NCI-H1436 treated with DMSO at 0.1 percent for 48 hours (cell line): ENCODE measurements around the gene CFB.
"Not testable (repeated sequence)": the region's sequence is repeated elsewhere in the genome, so short reads cannot be mapped to it uniquely, and the experiment has no call there.

Experiments
- DNase-seq: peaks from one replicate; lab custom pipeline; 2025; lab: John Stamatoyannopoulos, UW

Gene CFB

DNA sequence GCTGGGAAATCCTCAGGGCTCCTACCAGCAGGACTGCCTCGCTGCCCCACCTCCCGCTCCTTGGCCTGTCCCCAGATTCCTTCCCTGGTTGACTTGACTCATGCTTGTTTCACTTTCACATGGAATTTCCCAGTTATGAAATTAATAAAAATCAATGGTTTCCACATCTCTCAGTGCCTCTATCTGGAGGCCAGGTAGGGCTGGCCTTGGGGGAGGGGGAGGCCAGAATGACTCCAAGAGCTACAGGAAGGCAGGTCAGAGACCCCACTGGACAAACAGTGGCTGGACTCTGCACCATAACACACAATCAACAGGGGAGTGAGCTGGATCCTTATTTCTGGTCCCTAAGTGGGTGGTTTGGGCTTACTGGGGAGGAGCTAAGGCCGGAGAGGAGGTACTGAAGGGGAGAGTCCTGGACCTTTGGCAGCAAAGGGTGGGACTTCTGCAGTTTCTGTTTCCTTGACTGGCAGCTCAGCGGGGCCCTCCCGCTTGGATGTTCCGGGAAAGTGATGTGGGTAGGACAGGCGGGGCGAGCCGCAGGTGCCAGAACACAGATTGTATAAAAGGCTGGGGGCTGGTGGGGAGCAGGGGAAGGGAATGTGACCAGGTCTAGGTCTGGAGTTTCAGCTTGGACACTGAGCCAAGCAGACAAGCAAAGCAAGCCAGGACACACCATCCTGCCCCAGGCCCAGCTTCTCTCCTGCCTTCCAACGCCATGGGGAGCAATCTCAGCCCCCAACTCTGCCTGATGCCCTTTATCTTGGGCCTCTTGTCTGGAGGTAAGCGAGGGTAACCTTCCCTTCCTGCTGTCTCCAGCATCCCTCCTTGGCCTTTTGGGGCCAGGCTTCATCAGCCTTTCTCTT is at the start of gene CFB:
TSS of gene CFB (plus strand) at position 589 of the 863 bp plus-strand sequence. CDS start at position 716, 127 bp downstream.
- DNase-seq, result no peak

DNA sequence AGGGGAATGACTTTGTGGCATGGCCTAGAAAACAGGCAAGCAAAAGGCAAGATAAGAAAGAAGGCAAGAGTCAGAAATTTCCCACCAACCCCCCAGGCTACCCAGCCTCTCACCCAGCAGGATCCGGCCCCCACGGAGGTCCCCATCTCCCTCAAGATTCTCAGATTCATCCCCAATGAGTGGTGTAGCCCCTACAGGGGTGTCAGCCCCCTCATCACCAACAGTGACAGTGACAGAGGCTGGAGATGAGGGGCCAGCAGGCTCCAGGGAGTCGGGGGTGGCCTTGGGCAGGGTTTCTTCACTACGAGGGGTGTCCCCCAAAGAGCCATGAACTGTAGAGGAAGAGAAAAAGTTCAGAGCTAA is 49.4 kb upstream of the CFB start:
- no peak for DNase-seq

DNA sequence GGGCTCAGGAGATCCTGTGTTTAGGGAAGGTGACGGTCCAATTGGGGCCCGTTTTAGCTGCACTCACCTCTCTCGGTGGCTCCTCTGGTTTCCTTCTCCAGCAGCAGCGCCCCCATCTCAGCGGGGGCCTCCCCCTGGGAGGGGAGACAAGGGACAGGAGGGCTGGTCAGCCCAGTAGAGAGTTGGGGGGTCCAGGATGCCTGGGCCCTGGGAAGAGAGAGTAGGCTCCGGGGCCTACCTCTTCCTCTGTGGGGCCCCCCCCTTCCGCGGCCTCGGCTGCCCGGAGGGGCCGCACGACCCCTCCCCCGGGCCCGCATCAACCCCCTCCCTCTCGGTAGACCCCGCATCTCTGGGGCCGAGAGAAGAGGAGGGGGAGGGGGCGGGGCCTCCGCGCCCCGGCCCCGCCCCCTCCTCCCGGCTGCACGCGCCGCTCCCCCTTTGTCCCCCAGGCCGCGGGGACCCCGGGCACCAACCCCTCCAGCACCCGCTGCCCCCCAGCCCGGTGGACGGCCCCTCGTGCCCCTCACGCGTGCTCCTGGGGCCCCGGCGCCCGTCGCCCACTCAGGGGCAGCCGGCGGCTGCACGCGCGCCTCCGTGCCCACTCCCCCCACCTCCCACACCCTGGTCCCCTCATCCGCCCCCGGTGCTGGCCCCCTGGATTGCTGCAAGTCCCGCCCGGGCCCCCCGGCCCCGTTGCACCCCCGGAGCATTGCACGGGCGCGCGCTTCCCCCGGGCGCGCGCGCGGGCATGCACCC is 48.9 kb upstream of the CFB start:
- no peak for DNase-seq

DNA sequence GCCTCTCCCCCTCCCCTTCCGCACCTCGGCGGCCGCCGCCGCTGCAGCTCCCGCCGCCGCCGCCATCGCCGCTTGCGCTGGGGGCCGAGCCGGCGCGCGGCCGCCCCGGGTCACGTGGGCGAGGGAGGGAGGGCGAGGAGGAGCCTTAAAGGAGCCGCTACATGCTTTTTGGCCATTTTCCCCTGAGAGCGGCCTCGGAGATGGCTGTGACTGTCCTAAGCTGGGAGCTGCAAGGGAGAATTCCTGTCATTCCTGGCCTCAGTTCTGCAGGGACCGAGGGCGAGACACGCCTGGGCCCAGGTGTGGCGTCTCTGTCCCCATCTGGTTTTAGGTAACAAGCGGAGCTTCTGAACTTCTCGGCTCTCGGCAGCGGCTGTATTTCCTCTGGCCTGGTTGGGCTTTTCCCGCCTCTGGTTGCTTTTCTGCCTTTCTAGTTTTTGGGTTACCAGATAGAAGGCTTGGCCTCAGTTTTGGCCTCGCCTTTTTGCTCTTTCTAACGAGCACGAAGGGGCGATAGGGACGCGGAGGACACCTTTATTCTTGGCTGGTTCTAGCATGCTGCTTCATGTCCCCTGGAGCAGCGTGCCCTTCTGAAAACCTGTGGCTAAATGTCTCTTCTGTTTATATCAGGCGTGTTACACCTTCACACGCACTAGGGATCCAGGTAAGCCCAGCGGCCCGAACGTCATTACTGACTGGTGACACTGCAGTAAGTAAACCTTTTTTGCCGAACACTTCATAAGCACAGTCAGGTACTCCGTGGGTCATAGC is 48.1 kb upstream of the CFB start, which contains the start of gene EHMT2:
TSS of gene EHMT2 (minus strand) at position 87 of the 771 bp plus-strand sequence. CDS start at position 66, 21 bp downstream.
- no peak for DNase-seq

DNA sequence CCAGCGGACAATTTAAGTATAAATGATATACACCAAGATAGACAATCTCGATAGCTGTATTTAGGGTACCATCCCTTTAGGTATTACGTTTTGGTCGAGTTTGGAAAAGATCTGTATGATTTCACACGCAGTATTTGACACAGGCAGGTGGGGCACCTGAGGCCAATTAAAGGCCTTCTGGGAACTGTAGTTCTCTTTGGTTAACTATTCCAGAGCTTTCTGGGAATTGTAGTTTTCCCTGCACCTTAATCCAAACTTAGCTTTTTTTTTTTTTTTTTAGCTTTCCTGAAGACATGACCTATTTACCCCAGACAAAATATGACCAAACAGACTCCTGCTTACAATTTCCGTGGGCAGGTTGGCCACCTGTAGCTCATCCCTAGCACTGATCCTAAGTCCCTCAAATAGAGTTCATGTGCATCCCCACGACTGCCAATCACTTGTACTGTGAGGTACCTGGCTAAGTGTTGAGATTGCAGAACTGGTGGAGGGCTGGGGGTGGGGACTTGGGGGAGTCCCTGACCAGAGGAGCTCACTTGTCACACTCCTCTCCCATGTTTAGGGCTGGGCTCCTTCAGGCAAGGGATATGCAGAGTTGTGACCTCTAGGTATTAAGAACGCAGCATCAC is 47.4 kb upstream of the CFB start:
- peak; percentile 22 for DNase-seq

DNA sequence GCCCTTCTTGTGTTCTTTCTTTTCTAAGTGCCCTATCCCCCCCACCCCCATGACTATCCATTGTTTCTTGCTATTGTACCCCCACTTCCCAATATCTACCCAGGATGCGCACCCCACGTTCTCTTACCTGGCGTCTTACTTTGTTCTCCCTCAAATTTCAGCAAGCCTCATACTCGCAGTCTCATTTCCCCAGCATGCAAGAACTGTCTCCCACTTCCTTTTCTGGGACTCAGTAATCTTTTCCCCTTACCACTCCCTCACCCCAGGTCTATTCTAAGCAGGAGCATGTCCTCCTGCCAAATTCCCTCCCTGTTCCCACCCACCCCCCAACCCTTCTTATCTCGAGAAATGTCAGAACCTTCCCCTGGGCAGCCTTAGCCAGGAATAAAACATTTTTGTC is 46.7 kb upstream of the CFB start:
- no peak for DNase-seq

DNA sequence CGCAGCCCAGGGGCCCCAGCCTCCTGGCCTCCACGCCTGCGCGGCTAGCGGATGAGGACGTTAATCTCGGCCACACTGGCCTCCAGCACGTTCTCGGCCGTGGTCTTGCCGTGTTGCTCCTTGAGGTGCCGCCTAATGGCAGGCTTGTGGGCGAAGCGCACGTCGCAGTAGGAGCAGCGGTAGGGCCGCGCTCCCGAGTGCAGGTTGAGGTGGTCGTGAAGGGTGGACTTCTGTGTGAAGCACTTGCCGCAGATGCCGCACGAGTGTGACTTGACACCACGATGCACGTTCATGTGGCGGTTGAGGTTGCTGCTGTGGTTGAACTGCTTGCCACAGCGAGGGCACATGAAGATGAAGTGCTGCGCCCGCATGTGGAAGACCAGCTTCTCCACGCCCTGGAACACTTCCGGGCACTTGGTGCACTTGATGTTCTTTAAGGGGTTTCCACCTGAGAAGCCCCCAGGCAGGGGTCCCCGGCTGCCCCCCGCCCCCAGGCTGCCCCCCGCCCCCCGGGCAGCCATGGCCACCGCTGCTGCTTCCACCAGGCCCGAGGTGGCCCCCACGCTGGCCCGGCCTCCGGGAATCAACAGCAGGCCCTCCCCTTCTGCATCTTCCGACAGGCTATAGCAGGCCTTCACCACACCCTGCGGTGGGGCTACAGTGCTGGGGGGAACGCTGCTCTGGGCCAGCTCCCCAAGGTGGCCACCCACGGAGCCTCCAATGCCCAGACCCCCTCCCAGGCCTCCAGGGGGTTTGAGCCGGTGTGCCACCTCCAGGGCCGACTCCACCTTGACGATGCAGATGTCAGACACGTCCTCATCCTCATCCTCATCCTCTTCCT is 45.8 kb upstream of the CFB start:
- DNase-seq, result no peak

DNA sequence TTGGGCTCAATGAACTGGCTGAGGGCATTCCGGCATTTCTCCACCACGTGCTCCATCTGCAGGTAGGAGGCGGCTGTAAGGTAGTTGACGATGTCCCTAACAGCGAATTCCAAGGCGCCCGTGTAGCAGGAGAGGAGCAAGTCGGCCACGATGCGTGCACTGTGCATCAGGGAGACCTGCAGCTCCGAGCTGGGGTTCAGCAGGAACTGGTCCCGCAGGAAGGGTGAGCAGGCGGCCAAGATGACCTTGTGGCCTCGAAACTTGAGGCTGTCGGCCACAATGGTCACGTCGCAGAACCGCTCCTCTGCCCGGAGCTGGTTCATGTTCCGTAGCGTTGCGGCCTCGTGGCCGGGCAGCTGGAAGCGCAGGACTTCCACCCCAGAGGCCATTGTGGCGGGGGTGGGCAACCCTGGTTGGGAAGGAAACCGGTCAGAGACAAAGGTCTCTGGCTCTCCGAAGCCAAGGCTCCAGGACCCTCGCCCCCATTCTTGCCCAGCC is 44.9 kb upstream of the CFB start:
- no peak for DNase-seq

DNA sequence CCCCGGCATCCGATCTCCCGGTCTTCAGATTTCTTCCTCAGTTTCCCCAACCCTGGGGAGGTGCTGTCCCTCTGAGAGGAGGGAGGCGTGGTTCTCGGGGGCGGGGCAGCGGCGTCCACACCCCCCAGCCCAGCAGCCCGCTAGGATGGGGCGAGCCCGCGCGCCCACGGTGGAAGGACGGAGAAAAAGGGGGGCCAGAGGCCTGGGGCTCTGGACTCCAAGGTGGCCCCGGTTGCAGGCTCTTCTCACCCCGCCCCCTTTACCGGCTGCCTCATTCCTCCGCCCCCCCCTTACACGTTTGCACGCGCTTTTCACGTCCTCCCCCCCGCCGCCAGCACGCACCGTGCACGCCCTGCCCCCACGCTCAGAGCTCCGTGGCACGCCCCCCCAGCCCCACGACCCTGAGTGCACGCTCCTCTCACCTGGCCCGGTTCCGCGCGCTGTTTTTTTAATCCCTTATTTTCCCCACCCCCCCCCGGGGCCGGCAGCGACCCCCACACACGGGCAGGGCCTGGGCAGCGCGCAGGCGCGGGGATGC is 44.4 kb upstream of the CFB start:
- DNase-seq, result no peak

DNA sequence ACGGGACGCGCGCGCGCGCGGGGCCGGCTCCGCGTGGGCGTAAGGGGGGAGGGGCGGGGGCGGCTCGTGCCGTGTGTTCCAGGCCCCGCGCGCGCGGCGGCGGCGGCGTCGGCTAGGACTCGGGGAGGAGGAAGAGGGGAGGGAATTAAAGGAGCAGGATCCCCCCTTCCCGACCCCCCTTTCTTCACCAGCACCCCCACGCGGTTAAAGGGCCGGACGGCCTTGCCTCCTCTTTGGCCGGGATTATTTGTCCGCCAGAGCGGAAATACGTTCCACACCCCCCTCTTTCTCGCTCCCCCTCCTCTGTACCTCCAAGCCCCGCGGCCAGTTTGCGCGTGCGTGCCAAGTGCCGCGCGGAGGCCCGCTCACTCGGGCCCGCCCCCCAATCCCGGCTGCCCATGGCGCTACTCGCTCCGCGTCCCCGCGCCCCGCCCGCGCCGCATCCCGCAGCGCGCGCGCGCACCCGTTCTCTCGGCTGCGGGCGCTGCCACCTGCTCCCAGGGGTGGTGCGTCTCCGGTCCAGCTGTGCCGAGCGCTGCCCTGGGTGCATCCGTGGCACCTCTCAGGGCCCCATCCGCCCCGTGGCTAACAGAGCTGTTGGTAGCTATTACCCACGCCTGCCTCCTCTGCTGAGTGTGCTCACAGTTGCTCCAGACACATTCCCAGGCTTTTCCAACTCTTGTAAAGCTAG is 43.8 kb upstream of the CFB start, which contains the start of gene ZBTB12:
TSS of gene ZBTB12 (minus strand) at position 134 of the 691 bp plus-strand sequence. CDS start 781 bp downstream, outside the sequence.
- DNase-seq, result peak; percentile 67

DNA sequence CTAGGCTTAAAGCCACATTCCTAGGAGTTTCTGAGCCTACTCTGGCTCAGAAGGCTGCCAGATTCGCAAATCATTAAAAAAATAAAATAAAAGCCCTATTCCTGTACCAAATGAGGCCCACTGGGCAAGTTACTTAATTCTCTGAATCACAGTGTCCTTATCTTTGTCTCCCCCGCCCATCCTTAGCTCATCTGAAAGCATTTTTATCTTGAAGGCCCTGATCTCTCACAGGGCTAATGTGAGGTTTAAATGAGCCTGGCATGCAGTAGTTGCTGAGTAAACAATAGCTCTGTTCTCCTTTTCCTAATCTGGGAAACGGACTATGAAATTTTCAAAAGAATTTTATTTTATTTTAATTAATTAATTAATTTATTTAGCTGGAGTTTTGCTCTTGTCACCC is 41.9 kb upstream of the CFB start:
- no peak for DNase-seq

DNA sequence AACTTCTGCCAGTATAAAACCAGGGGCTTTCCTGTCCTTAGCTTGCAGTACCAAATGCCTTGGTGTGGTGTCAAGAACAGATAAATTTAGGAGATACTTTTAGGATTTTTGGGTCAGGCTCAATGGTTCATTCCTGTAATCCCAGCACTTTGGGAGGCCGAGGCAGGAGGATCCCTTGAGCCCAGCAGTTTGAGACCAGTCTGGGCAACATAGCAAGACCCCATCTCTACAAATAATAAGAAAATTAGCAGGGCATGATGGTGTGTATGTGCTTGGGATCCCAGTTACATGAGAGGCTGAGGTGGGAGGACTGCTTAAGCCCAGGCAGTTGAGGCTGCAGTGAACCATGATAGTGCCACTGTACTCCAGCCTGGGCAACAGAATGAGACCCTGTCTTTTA is 40.9 kb upstream of the CFB start:
- DNase-seq, result no peak

DNA sequence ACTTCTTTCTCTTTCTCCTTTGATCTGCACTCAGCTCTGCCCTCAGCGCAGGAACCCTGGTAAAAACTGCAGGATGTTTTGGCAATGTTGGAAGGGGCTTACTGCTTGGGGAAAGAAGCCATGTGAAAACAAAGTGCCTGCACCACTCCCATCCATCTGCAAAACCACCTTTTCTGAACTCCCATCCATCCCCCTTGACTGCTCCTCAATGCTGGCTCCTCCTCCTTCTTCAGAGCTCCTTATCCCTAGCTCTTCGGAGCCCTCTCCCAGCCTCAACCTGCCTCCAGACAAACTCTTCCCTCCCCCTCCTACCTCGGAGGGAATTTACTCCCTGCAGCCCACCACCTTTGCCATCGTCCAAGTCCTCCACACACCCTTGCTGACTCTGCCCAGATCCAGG is 39.8 kb upstream of the CFB start:
- DNase-seq, result no peak

DNA sequence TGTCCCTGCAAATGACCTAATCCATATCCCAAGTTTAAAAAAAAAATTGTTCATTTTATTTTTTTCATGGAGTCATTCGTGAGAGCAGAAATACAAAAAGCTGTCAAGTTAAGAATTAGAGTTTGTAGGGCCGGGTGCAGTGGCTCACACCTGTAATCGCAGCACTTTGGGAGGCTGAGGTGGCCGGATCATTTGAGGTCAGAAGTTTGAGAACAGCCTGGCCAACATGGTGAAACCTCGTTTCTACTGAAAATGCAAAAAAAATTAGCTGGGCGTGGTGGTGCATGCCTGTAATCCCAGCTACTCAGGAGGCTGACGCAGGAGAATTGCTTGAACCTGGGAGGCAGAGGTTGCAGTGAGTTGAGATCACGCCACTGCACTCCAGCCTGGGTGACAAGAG is 39.2 kb upstream of the CFB start:
- DNase-seq, result not testable (repeated sequence)

DNA sequence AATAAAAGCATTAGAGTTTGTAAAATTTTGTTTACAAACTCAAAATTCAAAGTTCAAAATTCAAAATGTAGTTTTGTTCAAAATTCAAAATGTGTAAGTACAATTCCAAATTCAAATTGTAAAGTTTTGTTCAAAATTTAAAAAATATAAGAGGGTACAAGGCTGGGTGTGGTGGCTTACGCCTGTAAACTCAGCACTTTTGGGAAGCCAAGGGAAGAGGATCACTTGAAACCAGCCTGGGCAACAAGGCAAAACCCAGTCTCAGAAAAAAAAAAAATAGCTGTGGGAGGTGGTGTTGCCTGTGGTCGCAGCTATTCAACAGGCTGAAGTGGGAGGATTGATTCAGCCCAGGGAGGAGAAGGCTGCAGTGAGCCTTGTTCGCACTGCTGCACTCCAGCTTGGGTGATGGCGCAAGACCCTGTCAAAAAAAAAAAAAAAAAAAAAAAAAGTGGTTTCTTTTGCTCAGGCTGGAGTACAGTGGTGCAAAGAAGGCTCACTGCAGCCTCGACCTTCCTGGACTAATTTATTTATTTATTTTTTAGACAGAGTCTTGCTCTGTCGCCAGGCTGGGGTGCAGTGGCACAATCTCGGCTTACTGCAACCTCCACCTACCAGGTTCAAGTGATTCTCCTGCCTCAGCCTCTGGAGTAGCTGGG is 38.6 kb upstream of the CFB start:
- no peak for DNase-seq

DNA sequence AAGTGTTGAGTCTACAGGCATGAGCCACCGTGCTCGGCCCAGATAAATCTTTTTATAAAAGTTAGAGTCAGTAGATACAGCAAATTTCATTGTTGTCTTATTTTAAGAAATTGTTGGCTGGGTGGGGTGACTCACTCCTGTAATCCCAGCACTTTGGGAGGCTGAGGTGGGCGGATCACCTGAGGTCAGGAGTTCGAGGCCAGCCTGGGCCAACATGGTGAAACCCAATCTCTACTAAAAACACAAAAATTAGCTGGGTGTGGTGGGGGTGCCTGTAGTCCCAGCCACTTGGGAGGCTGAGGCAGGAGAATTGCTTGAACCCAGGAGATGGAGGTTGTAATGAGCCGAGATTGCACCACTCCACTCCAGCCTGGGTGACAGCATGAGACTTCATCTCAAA is 37.6 kb upstream of the CFB start:
- DNase-seq, result not testable (repeated sequence)

DNA sequence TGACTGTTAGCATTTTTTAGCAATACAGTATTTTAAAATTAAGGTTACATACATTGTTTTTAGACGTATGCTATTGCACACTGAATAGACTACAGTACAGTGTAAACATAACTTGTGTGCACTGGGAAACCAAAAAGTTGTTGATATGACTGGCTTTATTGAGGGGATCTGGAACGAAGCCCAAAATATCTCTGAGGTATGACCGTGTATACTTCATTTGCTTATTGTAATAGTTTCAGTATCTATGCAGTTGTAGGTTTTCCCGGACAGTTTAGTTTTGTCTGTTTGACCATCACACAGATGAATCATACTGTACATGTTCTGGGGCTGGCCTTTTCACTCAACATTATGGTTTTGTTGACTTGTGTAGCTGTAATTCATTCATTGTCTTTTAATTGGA is 37.1 kb upstream of the CFB start:
- DNase-seq, result no peak

DNA sequence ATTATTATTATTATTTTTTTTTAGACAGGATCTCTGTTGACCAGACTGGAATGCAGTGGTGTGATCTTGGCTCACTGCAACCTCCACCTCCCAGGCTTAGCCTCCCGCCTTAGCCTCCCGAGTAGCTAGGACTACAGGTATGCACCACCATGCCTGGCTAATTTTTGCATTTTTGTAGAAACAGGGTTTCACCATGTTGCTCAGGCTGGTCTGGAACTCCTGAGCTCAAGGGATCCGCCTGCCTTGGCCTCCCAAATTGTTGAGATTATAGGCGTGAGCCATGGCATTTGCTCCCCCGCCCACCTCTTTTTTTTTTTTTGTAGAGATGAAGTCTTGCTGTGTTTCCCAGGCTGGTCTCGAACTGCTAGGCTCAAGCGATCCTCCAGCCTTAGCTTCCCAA is 36.6 kb upstream of the CFB start:
- not testable (repeated sequence) for DNase-seq
